RPMI7951 (cell line): Measurements from ENCODE around the gene MAP3K20. TPM values are rescaled to one million over a fixed set of nuclear protein-coding genes. Genes with fewer than 3 reads are reported as not detected.

ENCODE experiments used
- DNase-seq: peaks from one replicate; pipeline ENCODE4 v3.0.0-alpha.2; 2012; ENCODE audit warnings: low read depth
- total RNA-seq: library from RNA; depleted of rRNA; stranded (reverse); fragments of >200 nt; shearing (Covaris generic); gene quantifications from 2 replicates; pipeline ENCODE4 v1.2.3, GENCODE V29; 2014

Gene MAP3K20
- total RNA-seq, 1 experiment from 2014 or later: 46.0 TPM

GRCh38 chr2:173050684-173051083 lies 25.0 kb upstream of the MAP3K20 start:
- DNase-seq: no peak

GRCh38 chr2:173051463-173052215 lies 24.0 kb upstream of the MAP3K20 start:
- no peak for DNase-seq

GRCh38 chr2:173053043-173053699 lies 22.5 kb upstream of the MAP3K20 start:
- no peak for DNase-seq

- no peak for DNase-seq
These were observed 21.2 kb upstream of the MAP3K20 start for GRCh38 chr2:173054466-173054865.

- no peak for DNase-seq
These were observed 18.8 kb upstream of the MAP3K20 start for GRCh38 chr2:173056705-173057364.

- DNase-seq: no peak
These were observed 17.5 kb upstream of the MAP3K20 start for GRCh38 chr2:173058097-173058496.

GRCh38 chr2:173058673-173059072 lies 17.0 kb upstream of the MAP3K20 start:
- DNase-seq: peak; percentile 21

GRCh38 chr2:173059292-173059691 lies 16.4 kb upstream of the MAP3K20 start:
- DNase-seq: no peak

- DNase-seq: peak; percentile 32
These were observed 15.6 kb upstream of the MAP3K20 start for GRCh38 chr2:173059971-173060461.

GRCh38 chr2:173062801-173063200 lies 12.8 kb upstream of the MAP3K20 start:
- no peak for DNase-seq

- DNase-seq: no peak
These were observed 11.4 kb upstream of the MAP3K20 start for GRCh38 chr2:173064151-173064805.

- no peak for DNase-seq
These were observed 8.6 kb upstream of the MAP3K20 start for GRCh38 chr2:173066887-173067676.

GRCh38 chr2:173075056-173075780 lies 428 bp upstream of the MAP3K20 start:
- no peak for DNase-seq

- DNase-seq: peak; percentile 52
These were observed 1.1 kb downstream of the MAP3K20 start for GRCh38 chr2:173076581-173077345.

GRCh38 chr2:173077506-173078177 lies 2.0 kb downstream of the MAP3K20 start:
- DNase-seq: peak; percentile 29

- DNase-seq: no peak
These were observed 3.5 kb downstream of the MAP3K20 start for GRCh38 chr2:173079141-173079540.

- peak; percentile 31 for DNase-seq
These were observed 4.6 kb downstream of the MAP3K20 start for GRCh38 chr2:173079973-173080860.

GRCh38 chr2:173086518-173087213 lies 11.0 kb downstream of the MAP3K20 start:
- no peak for DNase-seq
